Measurements from ENCODE around the gene KCTD10.

KCTD10 gene

GRCh38 chr12:109451400-109451799 lies 25.7 kb downstream of the KCTD10 start:
- Histone ChIP-seq H3K4me1 (ENCODE audit: low read depth, poor library complexity, severe bottlenecking) (no peaks in the 10 kb centered on the region), H3K4me2 (no peak overlapping the region), H3K4me3 (IDR thresholded peaks at IDR 0.05; ENCODE audit: insufficient read depth, low read depth, low read length) (no peak overlapping the region), H3K27me3 (ENCODE audit: insufficient read depth, low read depth) (no peaks in the 10 kb centered on the region), H3K9ac (no peak overlapping the region), H3K36me3 (ENCODE audit: insufficient read depth) (no peaks in the 10 kb centered on the region), H3K27ac (no peak overlapping the region), H2AFZ (ENCODE audit: low read depth) (no peak overlapping the region), H4K20me1 (ENCODE audit: insufficient read depth) (no peaks in the 10 kb centered on the region), H3K79me2 (ENCODE audit: insufficient read depth, low read depth) (no peaks in the 10 kb centered on the region)
- no peak for TF ChIP-seq CTCF (conservative IDR thresholded peaks at IDR 0.05; ENCODE audit: low read depth, low read length)

- Histone ChIP-seq H3K27me3 (ENCODE audit: insufficient read depth, low read depth) (no peaks in the 10 kb centered on the region), H4K20me1 (ENCODE audit: insufficient read depth) (no peaks in the 10 kb centered on the region), H3K4me1 (ENCODE audit: low read depth, poor library complexity, severe bottlenecking) (no peaks in the 10 kb centered on the region), H2AFZ (ENCODE audit: low read depth) (no peak overlapping the region), H3K27ac (no peak overlapping the region), H3K36me3 (ENCODE audit: insufficient read depth) (no peaks in the 10 kb centered on the region), H3K79me2 (ENCODE audit: insufficient read depth, low read depth) (no peaks in the 10 kb centered on the region), H3K4me3 (IDR thresholded peaks at IDR 0.05; ENCODE audit: insufficient read depth, low read depth, low read length) (no peak overlapping the region), H3K9ac (no peak overlapping the region), H3K4me2 (no peak overlapping the region)
- TF ChIP-seq CTCF (conservative IDR thresholded peaks at IDR 0.05; ENCODE audit: low read depth, low read length) = no peak
Observed at GRCh38 chr12:109450980-109451379, 26.1 kb downstream of the KCTD10 start.

DNA sequence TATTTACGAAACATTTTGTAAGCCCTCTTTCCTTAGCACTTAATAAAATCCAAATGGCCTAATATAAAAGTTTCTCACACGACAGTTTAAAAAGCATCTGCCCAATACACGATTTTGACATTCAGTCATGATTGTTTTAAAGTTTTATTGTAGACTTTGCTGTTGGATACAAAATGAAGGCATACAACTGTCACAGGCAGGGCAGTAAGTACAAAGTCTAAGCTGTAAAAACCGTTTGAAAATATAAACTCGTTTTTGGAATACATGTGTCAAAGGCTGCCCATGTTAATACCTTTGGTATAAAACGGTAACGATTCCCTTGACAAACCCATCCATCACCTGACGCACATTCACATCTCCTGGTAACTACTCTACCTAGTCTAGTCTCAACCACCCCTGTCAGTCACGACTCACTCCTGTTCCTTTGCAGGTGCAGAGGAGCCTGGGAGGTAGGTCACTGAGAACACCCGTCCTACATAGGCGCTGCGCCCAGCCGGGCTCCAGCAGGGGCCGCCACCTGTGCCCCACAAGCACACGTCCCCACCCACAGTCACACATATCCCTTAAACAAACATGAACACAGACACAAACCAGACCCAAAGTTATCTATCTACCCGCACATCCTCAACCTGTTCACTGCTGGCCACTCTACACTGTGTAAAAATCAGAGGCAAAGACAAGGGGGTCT lies 27.1 kb downstream of the KCTD10 start:
- H4K20me1 ChIP-seq (ENCODE audit: insufficient read depth) = no peaks in the 10 kb centered on the region
- no peak overlapping the region for H3K4me2 ChIP-seq
- no peak overlapping the region for H3K27ac ChIP-seq
- H3K79me2 ChIP-seq (ENCODE audit: insufficient read depth, low read depth) = no peaks in the 10 kb centered on the region
- no peaks in the 10 kb centered on the region for H3K27me3 ChIP-seq (ENCODE audit: insufficient read depth, low read depth)
- H3K36me3 ChIP-seq (ENCODE audit: insufficient read depth) = no peaks in the 10 kb centered on the region
- H3K4me3 ChIP-seq (IDR thresholded peaks at IDR 0.05; ENCODE audit: insufficient read depth, low read depth, low read length) = no peak overlapping the region
- H2AFZ ChIP-seq (ENCODE audit: low read depth) = no peak overlapping the region
- TF ChIP-seq CTCF (conservative IDR thresholded peaks at IDR 0.05; ENCODE audit: low read depth, low read length) = no peak
- H3K4me1 ChIP-seq (ENCODE audit: low read depth, poor library complexity, severe bottlenecking) = no peaks in the 10 kb centered on the region
- H3K9ac ChIP-seq = no peak overlapping the region

GRCh38 chr12:109448707-109449390 lies 28.3 kb downstream of the KCTD10 start:
- no peaks in the 10 kb centered on the region for H3K79me2 ChIP-seq (ENCODE audit: insufficient read depth, low read depth)
- H3K36me3 ChIP-seq (ENCODE audit: insufficient read depth) = no peaks in the 10 kb centered on the region
- no peaks in the 10 kb centered on the region for H3K27me3 ChIP-seq (ENCODE audit: insufficient read depth, low read depth)

More at GRCh38 chr12:109448707-109449390, 28.3 kb downstream of the KCTD10 start:
- no peak overlapping the region for H2AFZ ChIP-seq (ENCODE audit: low read depth)
- no peak overlapping the region for H3K27ac ChIP-seq
- no peaks in the 10 kb centered on the region for H4K20me1 ChIP-seq (ENCODE audit: insufficient read depth)
- no peak overlapping the region for H3K9ac ChIP-seq
- H3K4me1 ChIP-seq (ENCODE audit: low read depth, poor library complexity, severe bottlenecking) = no peaks in the 10 kb centered on the region
- no peak overlapping the region for H3K4me2 ChIP-seq
- TF ChIP-seq CTCF (conservative IDR thresholded peaks at IDR 0.05; ENCODE audit: low read depth, low read length) = no peak
- H3K4me3 ChIP-seq (IDR thresholded peaks at IDR 0.05; ENCODE audit: insufficient read depth, low read depth, low read length) = no peak overlapping the region
